BJ (cell line): ENCODE data around the gene ZSCAN32. TPM values are rescaled to one million over a fixed set of nuclear protein-coding genes. Genes with fewer than 3 reads are reported as not detected.

Source experiments
- CTCF ChIA-PET: fragments of 350-600 bp; formaldehyde crosslinking; extraction: SDS; loops from one replicate; lab custom pipeline; 2021; ENCODE audit warnings: antibody characterized with exemption, inconsistent platforms; lab: Yijun Ruan, JAX
- POLR2A ChIA-PET: fragments of 300-600 bp; sonication (Branson Sonifier 250); formaldehyde crosslinking; extraction: SDS; loops from one replicate; lab custom pipeline; 2021; ENCODE audit warnings: antibody characterized with exemption; lab: Charles Lee
- DNase-seq: peaks from one replicate; pipeline ENCODE4 v3.0.0-alpha.2; 2011; ENCODE audit warnings: low read depth
- H3K27me3 ChIP-seq: 2 replicates; pipeline ENCODE4 v1.6.0; 2011; ENCODE audit warnings: low read length; ENCODE audit not compliant: control insufficient read depth, insufficient read depth
- H3K36me3 ChIP-seq: 2 replicates; pipeline ENCODE4 v1.5.1; 2011; ENCODE audit warnings: low read length; ENCODE audit not compliant: control insufficient read depth, insufficient read depth
- H3K4me3 ChIP-seq: 2 replicates; pipeline ENCODE4 v1.5.1; 2011; ENCODE audit warnings: low read depth, mild to moderate bottlenecking, control low read depth, low read length
- CTCF ChIP-seq: IDR thresholded peaks from 2 replicates; pipeline ENCODE4 v1.5.1; 2011; ENCODE audit warnings: low read depth, mild to moderate bottlenecking, control low read depth, inconsistent platforms, low read length, moderate library complexity; ENCODE audit not compliant: insufficient read depth
- polyA plus RNA-seq: library from polyadenylated mRNA; depleted of rRNA; stranded (reverse); fragments of >200 nt; gene quantifications from 2 replicates; pipeline ENCODE4 v1.2.3, GENCODE V29; 2011

Gene ZSCAN32
- polyA plus RNA-seq, 1 experiment = 13.8 TPM

GRCh38 chr16:3358871-3359270 is 41.9 kb downstream of the ZSCAN32 start:
- Histone ChIP-seq H3K4me3 (no peak overlapping the region), H3K36me3 (no peaks in the 10 kb centered on the region), H3K27me3 (no peaks in the 10 kb centered on the region)
- POLR2A ChIA-PET = no interaction called here
- no peak for TF ChIP-seq CTCF
- no peak for DNase-seq
- CTCF ChIA-PET = no interaction called here

GRCh38 chr16:3356118-3356517 is 44.7 kb downstream of the ZSCAN32 start:
- DNase-seq = no peak
- no peak overlapping the region for H3K4me3 ChIP-seq
- no peaks in the 10 kb centered on the region for H3K27me3 ChIP-seq
- H3K36me3 ChIP-seq = no peaks in the 10 kb centered on the region
- TF ChIP-seq CTCF = no peak
- ChIA-PET POLR2A (no interaction called here), CTCF (no interaction called here)

GRCh38 chr16:3355589-3355988 is 45.2 kb downstream of the ZSCAN32 start, which contains the start of gene OR2C1:
Gene OR2C1 (plus strand): TSS chr16:3355889. CDS start chr16:3355941, 52 bp downstream.
- H3K27me3 ChIP-seq = no peaks in the 10 kb centered on the region
- H3K4me3 ChIP-seq = no peak within 1 kb of the TSS
- CTCF ChIA-PET = no interaction called here
- no peak for DNase-seq
- no peaks in the 10 kb centered on the region for H3K36me3 ChIP-seq
- TF ChIP-seq CTCF = no peak
- POLR2A ChIA-PET = no interaction called here

GRCh38 chr16:3349175-3349574 is 51.6 kb downstream of the ZSCAN32 start:
- CTCF ChIA-PET = no interaction called here
- Histone ChIP-seq H3K36me3 (no peaks in the 10 kb centered on the region), H3K4me3 (no peak overlapping the region), H3K27me3 (no peaks in the 10 kb centered on the region)
- no peak for TF ChIP-seq CTCF
- DNase-seq = no peak
- POLR2A ChIA-PET = no interaction called here

GRCh38 chr16:3348547-3349167 is 52.1 kb downstream of the ZSCAN32 start:
- CTCF ChIA-PET = no interaction called here
- Histone ChIP-seq H3K27me3 (no peaks in the 10 kb centered on the region), H3K4me3 (no peak overlapping the region), H3K36me3 (no peaks in the 10 kb centered on the region)
- POLR2A ChIA-PET = no interaction called here
- no peak for TF ChIP-seq CTCF
- DNase-seq = no peak
